ENCODE data around the gene HAPSTR1.

HAPSTR1 gene

GRCh38 chr16:9099131-9099625, 7.7 kb downstream of the HAPSTR1 start:
- peaks cover 97 to 100% of the 10 kb centered on the region in 2 experiments for H3K4me1 ChIP-seq (ENCODE audit: control insufficient read depth in 1 of 2, insufficient read depth in 1 of 2, low read depth in 1 of 2, low read length in 1 of 2)

DNA sequence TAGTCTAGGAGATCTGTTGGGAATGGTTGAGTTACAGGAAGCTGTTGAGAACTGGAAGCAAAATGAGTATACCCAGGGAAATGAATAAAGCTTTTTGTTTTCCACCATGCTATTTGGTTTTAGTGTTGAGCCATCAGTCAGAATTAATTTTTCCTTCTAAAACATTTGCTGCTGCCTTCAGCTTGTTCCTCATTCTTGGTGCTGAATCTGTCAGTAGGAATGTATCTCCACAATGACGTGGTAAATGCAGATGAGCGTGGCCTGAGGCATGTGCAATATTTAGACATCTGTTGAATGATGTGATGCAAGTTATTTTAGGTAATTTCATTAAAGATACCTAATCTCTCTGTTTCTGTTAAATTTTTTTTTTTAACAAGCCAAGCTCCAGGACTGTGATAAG, 10.9 kb downstream of the HAPSTR1 start:
- H3K4me3 ChIP-seq (ENCODE audit: low read depth in 1 of 2, low read length in 1 of 2) = peak overlapping the region in 1 of 2 experiments; percentile 44
- H3K4me1 ChIP-seq (ENCODE audit: control insufficient read depth in 1 of 2, insufficient read depth in 1 of 2, low read depth in 1 of 2, low read length in 1 of 2) = peaks cover 78 to 85% of the 10 kb centered on the region in 2 experiments
- H3K27ac ChIP-seq = peak overlapping the region; percentile 84
- H3K9me3 ChIP-seq = no peaks in the 10 kb centered on the region
- TF ChIP-seq CTCF (IDR thresholded peaks at IDR 0.05) = no peak
- H3K27me3 ChIP-seq = no peaks in the 10 kb centered on the region
- peaks cover 77% of the 10 kb centered on the region for H3K36me3 ChIP-seq

More at GRCh38 chr16:9099131-9099625, 7.7 kb downstream of the HAPSTR1 start:
- Histone ChIP-seq H3K4me3 (ENCODE audit: low read depth in 1 of 2, low read length in 1 of 2) (peak overlapping the region; percentile 44), H3K27ac (peak overlapping the region; percentile 84), H3K9me3 (no peaks in the 10 kb centered on the region), H3K36me3 (peaks cover 74% of the 10 kb centered on the region), H3K27me3 (no peaks in the 10 kb centered on the region)
- no peak for TF ChIP-seq CTCF (IDR thresholded peaks at IDR 0.05)

DNA sequence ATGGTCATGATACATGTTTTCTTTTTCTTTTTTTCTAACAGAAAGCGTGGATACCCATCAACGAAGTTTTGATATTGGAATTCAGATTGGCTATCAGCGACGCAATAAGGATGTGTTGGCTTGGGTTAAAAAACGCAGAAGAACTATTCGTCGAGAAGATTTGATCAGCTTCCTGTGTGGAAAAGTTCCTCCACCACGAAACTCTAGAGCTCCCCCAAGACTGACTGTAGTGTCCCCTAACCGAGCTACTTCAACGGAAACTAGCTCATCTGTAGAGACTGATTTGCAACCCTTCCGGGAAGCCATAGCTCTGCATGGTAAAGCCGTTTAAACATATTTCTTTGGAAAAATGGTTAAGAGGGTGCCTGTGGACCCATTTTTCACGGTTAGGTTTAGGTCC, 11.5 kb downstream of the HAPSTR1 start:
- Histone ChIP-seq H3K36me3 (peaks cover 77% of the 10 kb centered on the region), H3K4me1 (ENCODE audit: control insufficient read depth in 1 of 2, insufficient read depth in 1 of 2, low read depth in 1 of 2, low read length in 1 of 2) (peaks cover 72 to 79% of the 10 kb centered on the region in 2 experiments), H3K4me3 (ENCODE audit: low read depth in 1 of 2, low read length in 1 of 2) (peak overlapping the region in 1 of 2 experiments; percentile 22), H3K9me3 (no peaks in the 10 kb centered on the region), H3K27ac (peak overlapping the region; percentile 84), H3K27me3 (no peaks in the 10 kb centered on the region)
- TF ChIP-seq CTCF (IDR thresholded peaks at IDR 0.05) = no peak

GRCh38 chr16:9103546-9103945, 12.1 kb downstream of the HAPSTR1 start:
- no peak for TF ChIP-seq CTCF (IDR thresholded peaks at IDR 0.05)
- H3K4me3 ChIP-seq (ENCODE audit: low read depth in 1 of 2, low read length in 1 of 2) = peak overlapping the region in 1 of 2 experiments; percentile 22
- H3K36me3 ChIP-seq = peaks cover 78% of the 10 kb centered on the region
- H3K27ac ChIP-seq = peak overlapping the region; percentile 84
- H3K9me3 ChIP-seq = no peaks in the 10 kb centered on the region
- H3K27me3 ChIP-seq = no peaks in the 10 kb centered on the region
- peaks cover 69 to 77% of the 10 kb centered on the region in 2 experiments for H3K4me1 ChIP-seq (ENCODE audit: control insufficient read depth in 1 of 2, insufficient read depth in 1 of 2, low read depth in 1 of 2, low read length in 1 of 2)

GRCh38 chr16:9105189-9105588, 13.7 kb downstream of the HAPSTR1 start:
- no peak overlapping the region for H3K4me3 ChIP-seq (ENCODE audit: low read depth in 1 of 2, low read length in 1 of 2)
- H3K27me3 ChIP-seq = no peaks in the 10 kb centered on the region
- peak overlapping the region; percentile 41 for H3K27ac ChIP-seq
- H3K9me3 ChIP-seq = no peaks in the 10 kb centered on the region
- H3K36me3 ChIP-seq = peaks cover 91% of the 10 kb centered on the region
- TF ChIP-seq CTCF (IDR thresholded peaks at IDR 0.05) = no peak
- peaks cover 66 to 77% of the 10 kb centered on the region in 2 experiments for H3K4me1 ChIP-seq (ENCODE audit: control insufficient read depth in 1 of 2, insufficient read depth in 1 of 2, low read depth in 1 of 2, low read length in 1 of 2)

Measured in neutrophil (primary cell).